ENCODE data around the gene TEX48. TPM values are rescaled to one million over a fixed set of nuclear protein-coding genes. Genes with fewer than 3 reads are reported as not detected.

Gene TEX48
- polyA plus RNA-seq, 3 donors, result not detected

- H3K27ac ChIP-seq (ENCODE audit: low read depth, low read length), result no peak overlapping the region
- 87 to 96% (median 91%) methylated on average over 8 of the region's 8 CpGs for WGBS, 3 donors
These were observed 43.6 kb downstream of the TEX48 start for GRCh38 chr9:114638404-114638803.

GRCh38 chr9:114634387-114634786, 47.6 kb downstream of the TEX48 start:
- no peak overlapping the region for H3K27ac ChIP-seq (ENCODE audit: low read depth, low read length)
- WGBS, 3 donors, result 92 to 98% (median 94%) methylated on average over 6 of the region's 6 CpGs

GRCh38 chr9:114633438-114634089, 48.4 kb downstream of the TEX48 start:
- WGBS, 3 donors, result 90 to 93% (median 91%) methylated on average over 11 of the region's 11 CpGs
- no peak overlapping the region for H3K27ac ChIP-seq (ENCODE audit: low read depth, low read length)

- no peak overlapping the region for H3K27ac ChIP-seq (ENCODE audit: low read depth, low read length)
- WGBS, 3 donors, result 0 to 51% (median 1%) methylated on average over 2 of the region's 2 CpGs
These were observed 50.8 kb downstream of the TEX48 start for GRCh38 chr9:114631166-114631565.

GRCh38 chr9:114629563-114630090, 52.4 kb downstream of the TEX48 start:
- H3K27ac ChIP-seq (ENCODE audit: low read depth, low read length), result no peak overlapping the region
- 82 to 83% (median 83%) methylated on average over 7 of the region's 7 CpGs for WGBS, 3 donors

- no peak overlapping the region for H3K27ac ChIP-seq (ENCODE audit: low read depth, low read length)
- WGBS, 3 donors, result 89 to 98% (median 94%) methylated on average over 1 of the region's 1 CpG
These were observed 54.4 kb downstream of the TEX48 start for GRCh38 chr9:114627553-114627952.

GRCh38 chr9:114626415-114627020, 55.5 kb downstream of the TEX48 start:
- 80 to 90% (median 84%) methylated on average over 4 of the region's 4 CpGs for WGBS, 3 donors

GRCh38 chr9:114624677-114625076, 57.3 kb downstream of the TEX48 start:
- no peak overlapping the region for H3K27ac ChIP-seq (ENCODE audit: low read depth, low read length)
- 91 to 95% (median 94%) methylated on average over 2 of the region's 2 CpGs for WGBS, 3 donors

More at GRCh38 chr9:114626415-114627020, 55.5 kb downstream of the TEX48 start:
- H3K27ac ChIP-seq (ENCODE audit: low read depth, low read length), result no peak overlapping the region

- no peak overlapping the region for H3K27ac ChIP-seq (ENCODE audit: low read depth, low read length)
- WGBS, 3 donors, result 71 to 79% (median 74%) methylated on average over 2 of the region's 2 CpGs
These were observed 59.9 kb downstream of the TEX48 start for GRCh38 chr9:114621975-114622609.

- H3K27ac ChIP-seq (ENCODE audit: low read depth, low read length), result no peak overlapping the region
- 87 to 90% (median 89%) methylated on average over 7 of the region's 7 CpGs for WGBS, 3 donors
These were observed 60.4 kb downstream of the TEX48 start for GRCh38 chr9:114621561-114621960.

- no peak overlapping the region for H3K27ac ChIP-seq (ENCODE audit: low read depth, low read length)
- WGBS, 3 donors, result 55 to 85% (median 64%) methylated on average over 13 of the region's 13 CpGs
These were observed 62.7 kb downstream of the TEX48 start for GRCh38 chr9:114619191-114619761.

GRCh38 chr9:114616684-114617520, 65.1 kb downstream of the TEX48 start:
- no peak overlapping the region for H3K27ac ChIP-seq (ENCODE audit: low read depth, low read length)
- WGBS, 3 donors, result 23 to 70% (median 29%) methylated on average over 4 of the region's 4 CpGs

Other genes starting within 250 kb of the TEX48 start
- 1 to 10 TPM; 2.6 to 8.5 (median 7.0) TPM for gene WHRN, start 176.7 kb downstream of the TEX48 start, polyA plus RNA-seq
- 100 to 1,000 TPM in 1 of 3 donors, 10 to 100 TPM in 2; 62.5 to 133 (median 92.3) TPM for gene ATP6V1G1, start 94.4 kb downstream of the TEX48 start, polyA plus RNA-seq
- 10 to 100 TPM in 1 of 3 donors, 1 to 10 TPM in 2; 3.1 to 14.2 (median 4.5) TPM for gene TMEM268, start 70.9 kb downstream of the TEX48 start, polyA plus RNA-seq
- not detected for gene TEX53, start 24.4 kb downstream of the TEX48 start, polyA plus RNA-seq
- under 1 TPM in 2 of 3 donors, not detected in 1; 0.01 to 0.16 TPM for gene TNFSF15, start 123.8 kb upstream of the TEX48 start, polyA plus RNA-seq
- gene TNFSF8, start 248.4 kb upstream of the TEX48 start, polyA plus RNA-seq, result 1 to 10 TPM in 2 of 3 donors, under 1 TPM in 1; 0.67 to 2.2 (median 2.0) TPM